GM19463 (cell line): Measurements from ENCODE around the gene KRR1.

ENCODE experiments used
- ATAC-seq: cut with Tn5 transposase; IDR thresholded peaks from one replicate; pipeline ENCODE4 v1.9.1; 2021; ENCODE audit warnings: mild to moderate bottlenecking, moderate library complexity; ENCODE audit not compliant: unreplicated experiment

Gene KRR1

GRCh38 chr12:75511116-75512048, at the start of gene KRR1:
Gene KRR1 (minus strand): TSS chr12:75511609. CDS start chr12:75511597, 12 bp downstream.
- peak; percentile 96 for ATAC-seq

- ATAC-seq = peak; percentile 56
Measured at GRCh38 chr12:75560167-75560566, 48.8 kb upstream of the KRR1 start.

GRCh38 chr12:75558287-75558686, 46.9 kb upstream of the KRR1 start:
- ATAC-seq = no peak

- no peak for ATAC-seq
Measured at GRCh38 chr12:75556311-75556899, 45.0 kb upstream of the KRR1 start.

GRCh38 chr12:75554556-75554880, 43.1 kb upstream of the KRR1 start:
- ATAC-seq = no peak

GRCh38 chr12:75553836-75554555, 42.6 kb upstream of the KRR1 start:
- no peak for ATAC-seq

GRCh38 chr12:75553398-75553797, 42.0 kb upstream of the KRR1 start:
- ATAC-seq = no peak

- no peak for ATAC-seq
Measured at GRCh38 chr12:75551477-75551876, 40.1 kb upstream of the KRR1 start.

- no peak for ATAC-seq
Measured at GRCh38 chr12:75550401-75551240, 39.2 kb upstream of the KRR1 start.

GRCh38 chr12:75549989-75550388, 38.6 kb upstream of the KRR1 start:
- no peak for ATAC-seq

GRCh38 chr12:75548879-75549278, 37.5 kb upstream of the KRR1 start:
- no peak for ATAC-seq

GRCh38 chr12:75545636-75546035, 34.2 kb upstream of the KRR1 start:
- no peak for ATAC-seq

- no peak for ATAC-seq
Measured at GRCh38 chr12:75543529-75543928, 32.1 kb upstream of the KRR1 start.

- no peak for ATAC-seq
Measured at GRCh38 chr12:75542942-75543341, 31.5 kb upstream of the KRR1 start.

- no peak for ATAC-seq
Measured at GRCh38 chr12:75539889-75540288, 28.5 kb upstream of the KRR1 start.

- no peak for ATAC-seq
Measured at GRCh38 chr12:75533239-75533638, 21.8 kb upstream of the KRR1 start.

- ATAC-seq = no peak
Measured at GRCh38 chr12:75529826-75530225, 18.4 kb upstream of the KRR1 start.

GRCh38 chr12:75529316-75529715, 17.9 kb upstream of the KRR1 start:
- no peak for ATAC-seq

- ATAC-seq = no peak
Measured at GRCh38 chr12:75528692-75529091, 17.3 kb upstream of the KRR1 start.

GRCh38 chr12:75528272-75528671, 16.9 kb upstream of the KRR1 start:
- no peak for ATAC-seq
